T-helper 2 cell (primary cell): ENCODE data around the gene GNAI1.
"Not testable (repeated sequence)": the region's sequence is repeated elsewhere in the genome, so short reads cannot be mapped to it uniquely, and the experiment has no call there.

Experiments
- DNase-seq, 5 experiments: peaks; one replicate each; pipeline versions ENCODE4 v3.0.0 to v3.0.0-alpha.2; 2012 to 2022

The GNAI1 gene

GRCh38 chr7:80133361-80134114 is 1.1 kb upstream of the GNAI1 start:
- peak in 1 of 5 experiments; percentile 19 for DNase-seq

GRCh38 chr7:80134115-80134535 is 506 bp upstream of the GNAI1 start:
- DNase-seq, result no peak

DNA sequence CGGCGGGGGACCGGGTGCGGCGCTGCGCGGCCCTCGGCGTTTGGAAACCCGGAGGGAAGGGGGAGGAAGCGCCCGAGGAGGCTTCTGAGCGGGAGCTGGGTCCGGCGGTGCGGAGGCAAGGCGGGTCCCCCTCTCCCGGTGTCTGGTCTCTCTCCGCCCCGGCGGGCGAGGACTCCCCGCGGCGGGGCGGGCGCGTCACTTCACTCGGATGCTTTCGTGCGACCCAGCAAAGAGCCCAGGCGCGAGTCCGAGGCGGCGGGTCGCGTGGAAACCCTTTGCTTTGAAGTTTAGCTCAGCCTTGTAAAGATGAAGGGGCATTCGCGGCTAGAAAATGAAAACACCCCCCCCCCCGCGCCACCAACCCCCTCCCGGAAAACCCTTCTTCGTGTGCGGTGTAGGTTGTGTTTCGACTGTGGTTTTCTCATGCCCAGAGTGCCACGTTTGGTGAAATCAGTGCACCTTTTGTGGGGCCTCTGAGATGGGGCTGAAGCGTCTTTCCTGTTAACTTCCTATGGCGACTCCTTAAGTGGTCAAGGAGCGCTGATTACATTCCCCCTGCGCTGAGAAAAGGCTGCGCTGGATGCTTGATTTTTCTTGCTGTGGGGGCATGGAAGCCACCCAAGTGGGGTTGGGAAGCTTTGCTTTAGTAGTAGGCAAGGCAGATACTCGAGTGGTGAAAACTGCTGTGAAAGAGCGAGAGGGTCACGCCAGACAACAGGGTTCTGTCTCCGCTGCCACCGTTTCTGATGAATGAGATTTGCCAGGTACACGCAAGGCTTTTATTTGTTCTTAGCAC is 876 bp downstream of the GNAI1 start:
- peak in 1 of 5 experiments; percentile 59 for DNase-seq

- peak in 1 of 5 experiments; percentile 81 for DNase-seq
Observed at GRCh38 chr7:80136261-80137055, 1.8 kb downstream of the GNAI1 start.

DNA sequence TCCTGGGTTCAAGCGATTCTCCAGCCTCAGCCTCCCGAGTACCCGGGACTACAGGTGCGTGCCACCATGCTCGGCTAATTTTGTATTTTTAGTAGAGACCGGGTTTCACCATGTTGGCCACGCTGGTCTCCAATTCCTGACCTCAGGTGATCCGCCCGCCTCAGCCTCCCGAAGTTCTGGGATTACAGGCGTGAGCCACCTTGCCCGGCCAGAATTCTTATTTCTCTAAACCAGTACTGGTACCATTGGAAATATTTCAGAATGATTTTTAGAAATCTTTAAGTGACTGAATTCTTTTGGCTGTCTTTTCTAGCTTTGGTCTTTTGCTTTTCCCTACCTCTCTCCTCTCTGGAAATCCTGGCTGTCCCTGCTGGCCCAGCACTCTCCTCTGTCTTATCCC is 2.8 kb downstream of the GNAI1 start:
- no peak for DNase-seq

DNA sequence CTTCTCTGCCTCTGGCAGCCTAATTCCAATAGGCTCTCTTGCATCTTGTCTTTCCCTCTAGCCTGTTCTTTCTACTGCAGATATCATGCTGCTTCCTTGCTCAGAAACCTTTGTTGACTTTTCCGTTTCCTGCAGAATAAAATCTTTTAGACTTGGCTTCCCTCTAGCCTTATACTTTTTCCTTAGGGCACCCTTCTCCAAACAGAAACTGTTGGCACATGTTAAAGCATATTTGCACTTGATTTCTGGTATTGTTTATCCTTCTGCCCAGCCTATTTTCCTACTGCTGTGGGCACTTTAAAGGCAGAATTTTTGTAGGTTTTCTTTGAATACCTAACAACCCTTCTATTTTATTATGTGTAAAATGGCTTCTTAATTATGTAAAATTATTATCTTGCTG is 4.6 kb downstream of the GNAI1 start:
- DNase-seq, result no peak

GRCh38 chr7:80140388-80140787 is 5.8 kb downstream of the GNAI1 start:
- DNase-seq, result no peak

GRCh38 chr7:80141376-80141775 is 6.7 kb downstream of the GNAI1 start:
- DNase-seq, result no peak

GRCh38 chr7:80142853-80143580 is 8.4 kb downstream of the GNAI1 start:
- peak in 1 of 5 experiments; percentile 37 for DNase-seq

- no peak for DNase-seq
Observed at GRCh38 chr7:80145780-80146422, 11.3 kb downstream of the GNAI1 start.

DNA sequence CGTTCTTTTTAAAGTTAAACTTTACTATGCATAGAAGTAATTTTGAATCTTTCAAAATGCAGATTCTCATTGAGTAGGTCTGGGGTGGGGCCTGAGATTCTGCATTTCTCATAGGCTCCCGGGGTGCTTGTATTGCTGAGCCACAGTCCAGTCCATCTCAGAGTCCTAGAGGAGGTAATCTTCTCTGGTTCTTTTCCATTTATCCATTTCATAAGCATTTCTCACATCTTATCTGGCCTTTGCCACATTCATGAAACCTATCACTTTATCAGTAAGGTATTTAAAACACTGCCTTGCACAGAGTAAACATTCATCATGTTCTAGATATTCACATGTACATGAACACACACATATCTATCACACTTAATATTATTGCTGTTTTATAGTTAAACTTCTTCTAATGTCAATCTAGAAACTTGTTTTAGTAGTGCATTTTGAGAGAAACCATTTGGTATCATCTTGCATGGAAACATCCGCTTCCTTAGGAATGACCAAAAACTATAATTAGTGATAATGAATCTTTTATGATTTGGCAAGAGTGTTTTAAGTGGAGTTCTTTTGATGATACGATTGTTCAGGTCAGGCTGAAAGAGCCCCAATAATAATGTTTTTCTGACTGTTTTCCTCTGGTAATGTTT is 12.0 kb downstream of the GNAI1 start:
- DNase-seq, result no peak

DNA sequence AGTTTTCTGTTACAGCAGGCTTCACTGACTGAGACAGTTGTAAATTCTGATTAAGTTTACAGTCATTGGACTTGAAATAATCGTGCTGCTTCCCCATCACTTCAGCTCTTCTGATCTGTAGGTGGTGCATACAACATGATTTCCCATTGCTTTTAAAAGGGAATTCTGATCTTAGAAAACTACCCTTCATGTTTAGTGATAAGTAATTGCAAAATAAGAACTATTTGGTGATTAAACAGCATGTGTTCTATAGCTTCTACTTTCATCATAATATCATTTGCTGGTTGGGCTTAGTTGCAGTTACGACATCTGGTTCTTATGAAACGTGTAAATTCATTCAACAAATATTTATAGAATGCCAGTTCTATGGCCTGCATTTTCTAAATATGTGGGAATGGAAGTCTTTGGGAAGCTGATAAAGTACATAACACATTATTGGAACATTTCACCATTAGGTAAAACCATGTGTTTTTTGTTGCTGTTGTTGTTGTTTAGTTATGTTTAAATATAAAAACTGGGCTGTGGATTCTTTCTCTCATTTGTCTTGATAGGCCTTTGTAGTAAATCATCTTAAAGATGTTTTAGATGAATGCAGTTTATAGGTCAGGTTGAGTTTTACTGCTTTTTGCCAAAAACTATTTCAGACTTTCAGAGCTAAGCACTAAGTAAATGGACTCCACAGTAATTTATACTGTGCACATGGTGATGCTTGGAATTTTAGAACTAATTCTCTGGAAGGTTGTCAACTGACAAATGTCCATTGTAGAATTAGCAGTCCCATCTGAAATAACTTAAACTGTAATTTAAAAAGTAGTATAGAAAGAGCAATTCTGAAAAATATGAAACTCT is 13.1 kb downstream of the GNAI1 start:
- no peak for DNase-seq

DNA sequence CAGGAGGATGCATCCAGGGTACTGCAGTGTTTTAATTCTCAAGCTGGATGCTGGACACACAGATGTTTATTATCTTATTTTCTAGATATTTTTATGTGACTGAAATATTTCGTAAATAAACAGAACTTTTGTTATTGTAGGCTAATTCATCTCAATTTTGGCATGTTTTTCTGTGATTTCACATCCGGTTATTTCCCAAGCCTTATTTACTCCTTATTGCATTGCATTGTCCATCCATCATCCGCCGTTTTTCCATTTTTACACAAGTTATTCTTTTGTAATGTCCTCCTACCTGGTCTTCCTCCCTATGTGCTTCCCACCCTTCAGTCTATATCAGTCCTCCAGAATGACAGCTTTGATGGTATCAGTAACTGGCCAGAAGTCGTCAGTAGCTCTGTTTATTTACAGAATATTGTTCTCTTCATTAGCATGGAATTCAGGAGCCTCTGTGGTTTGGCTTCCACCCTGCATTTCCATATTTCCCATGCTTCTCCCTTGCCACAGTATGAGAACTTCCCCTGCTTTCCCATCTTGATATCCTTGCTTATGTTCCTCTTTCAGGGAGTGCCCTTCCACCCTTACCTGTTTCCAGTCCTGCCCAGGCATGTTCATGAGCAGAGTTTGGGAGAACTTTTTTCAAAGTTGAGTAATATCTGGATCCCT is 16.1 kb downstream of the GNAI1 start:
- DNase-seq, result no peak

- peak in 1 of 5 experiments; percentile 81 for DNase-seq
Observed at GRCh38 chr7:80151274-80151665, 16.6 kb downstream of the GNAI1 start.

GRCh38 chr7:80153446-80153845 is 18.8 kb downstream of the GNAI1 start:
- DNase-seq, result no peak

GRCh38 chr7:80154656-80155333 is 20.2 kb downstream of the GNAI1 start:
- DNase-seq, result no peak

DNA sequence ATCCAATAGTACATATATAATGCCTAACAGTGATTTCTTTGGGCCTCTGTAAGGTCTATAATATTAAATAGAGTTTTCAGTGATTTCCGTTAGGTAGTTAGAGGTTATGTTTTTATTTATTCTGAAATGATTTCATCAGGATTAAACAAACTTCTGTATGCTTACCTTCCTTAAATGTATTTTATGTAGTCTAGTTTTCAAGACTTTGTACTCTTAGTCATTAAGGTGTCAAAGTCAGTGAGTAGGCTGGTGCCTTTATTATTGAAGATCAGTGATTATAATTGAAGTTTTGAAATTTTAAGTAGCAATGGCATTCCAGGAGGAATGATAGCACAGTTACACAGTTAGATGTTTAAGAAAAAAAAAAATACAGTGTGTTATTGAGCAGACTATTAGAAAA is 20.7 kb downstream of the GNAI1 start:
- no peak for DNase-seq

- not testable (repeated sequence) for DNase-seq
Observed at GRCh38 chr7:80157770-80158169, 23.1 kb downstream of the GNAI1 start.

GRCh38 chr7:80159802-80160201 is 25.2 kb downstream of the GNAI1 start:
- DNase-seq, result no peak
